Keratinocyte (primary cell): Measurements from ENCODE around the gene PICALM. TPM values are rescaled to one million over a fixed set of nuclear protein-coding genes. Genes with fewer than 3 reads are reported as not detected.

Experiments used
- DNase-seq: peaks from one replicate; pipeline ENCODE4 v3.0.0-alpha.2; 2011; ENCODE audit warnings: low read depth, missing footprints, low spot score
- FAIRE-seq: peaks from 2 replicates; lab custom pipeline; 2011; peaks lifted over from hg19 to GRCh38; lab: Jason Lieb, UNC
- H2AFZ ChIP-seq: 2 replicates; pipeline ENCODE4 v1.6.0; 2012; ENCODE audit warnings: low read length, control low read depth, inconsistent platforms; ENCODE audit not compliant: control insufficient read depth
- H3K27ac ChIP-seq: 2 replicates; pipeline ENCODE4 v1.5.1; 2011; ENCODE audit warnings: low read length; ENCODE audit not compliant: control insufficient read depth, insufficient read depth
- H3K27me3 ChIP-seq: 3 replicates; pipeline ENCODE4 v1.6.0; 2011; ENCODE audit warnings: low read length; ENCODE audit not compliant: control insufficient read depth, insufficient read depth; ENCODE audit errors: extremely low read depth
- H3K36me3 ChIP-seq, 2 experiments: 2 replicates in 1 of 2; 3 replicates in 1 of 2; pipeline ENCODE4 v1.5.1; 2011; ENCODE audit warnings: low read length in 2 of 2, mild to moderate bottlenecking in 1 of 2; ENCODE audit not compliant: control insufficient read depth in 2 of 2, insufficient read depth in 2 of 2; ENCODE audit errors: extremely low read depth in 1 of 2
- H3K4me1 ChIP-seq: 3 replicates; pipeline ENCODE4 v1.5.1; 2011; ENCODE audit warnings: low read length; ENCODE audit not compliant: control insufficient read depth, insufficient read depth; ENCODE audit errors: extremely low read depth
- H3K4me2 ChIP-seq: 3 replicates; pipeline ENCODE4 v1.6.0; 2011; ENCODE audit warnings: low read depth, low read length; ENCODE audit not compliant: control insufficient read depth, insufficient read depth; ENCODE audit errors: extremely low read depth
- H3K4me3 ChIP-seq, 3 experiments: fragments of 200-600 bp in 1 of 3; sonication (generic) in 1 of 3; 2 replicates in 2 of 3; 3 replicates in 1 of 3; pipeline ENCODE4 v1.5.1; 2011 to 2016; ENCODE audit warnings: low read length in 3 of 3, mild to moderate bottlenecking in 3 of 3, control low read depth in 2 of 3, inconsistent platforms in 1 of 3, low read depth in 1 of 3, mixed read lengths in 1 of 3, mixed run types in 1 of 3, moderate library complexity in 1 of 3; ENCODE audit not compliant: control insufficient read depth in 2 of 3, insufficient read depth in 2 of 3; ENCODE audit errors: extremely low read depth in 1 of 3
- H3K79me2 ChIP-seq: 2 replicates; pipeline ENCODE4 v1.6.0; 2012; ENCODE audit warnings: low read length; ENCODE audit not compliant: control insufficient read depth, insufficient read depth
- H3K9ac ChIP-seq: 3 replicates; pipeline ENCODE4 v1.6.0; 2011; ENCODE audit warnings: low read length; ENCODE audit not compliant: control insufficient read depth, insufficient read depth; ENCODE audit errors: extremely low read depth
- H3K9me1 ChIP-seq: 3 replicates; pipeline ENCODE4 v1.6.0; 2011; ENCODE audit warnings: low read length; ENCODE audit not compliant: control insufficient read depth, insufficient read depth; ENCODE audit errors: extremely low read depth
- H3K9me3 ChIP-seq: 2 replicates; pipeline ENCODE4 v1.5.1; 2012; ENCODE audit warnings: low read depth, low read length; ENCODE audit not compliant: control insufficient read depth
- H4K20me1 ChIP-seq: 3 replicates; pipeline ENCODE4 v1.6.0; 2011; ENCODE audit warnings: low read length; ENCODE audit not compliant: control insufficient read depth, insufficient read depth; ENCODE audit errors: extremely low read depth
- EZH2 ChIP-seq: IDR thresholded peaks from one replicate; pipeline ENCODE4 v1.6.1; 2012; ENCODE audit warnings: inconsistent platforms, mild to moderate bottlenecking, low read length, moderate library complexity
- dilution Hi-C: fragments of 300-500 bp; cut with MboI; formaldehyde crosslinking; loops from one replicate; pipeline ENCODE4 v1.7.0; 2020; ENCODE audit warnings: low sequenced_read_pairs; ENCODE audit not compliant: extremely low pct_ligation_motif_present
- polyA plus RNA-seq, 5 experiments: library from polyadenylated mRNA; depleted of rRNA in 3 of 5; stranded (reverse) in 3 of 5; stranded (forward) in 1 of 5; unstranded in 1 of 5; fragments of >200 nt; gene quantifications; 1 replicate in 1 of 5; 2 replicates in 3 of 5; 3 replicates in 1 of 5; pipeline versions ENCODE4 v1.2.1 to v1.2.3, GENCODE V29; 2011 to 2012; ENCODE audit warnings: missing spikeins in 2 of 5, low read depth in 1 of 5, low replicate concordance in 1 of 5
- TF ChIP-seq, protein P1 (sequence below), 3 experiments: IDR thresholded peaks in 1 of 3; conservative IDR thresholded peaks in 1 of 3; optimal IDR thresholded peaks in 1 of 3; 2 replicates in 2 of 3; 3 replicates in 1 of 3; pipeline versions ENCODE3 to v1.5.1; 2011; ENCODE audit warnings: low read length in 3 of 3, mild to moderate bottlenecking in 3 of 3, moderate library complexity in 2 of 3, control low read depth in 1 of 3, inconsistent platforms in 1 of 3; ENCODE audit not compliant: insufficient read depth in 2 of 3; ENCODE audit errors: extremely low read depth in 1 of 3

PICALM gene
- polyA plus RNA-seq, 1 donor (not counting 4 experiments of a cell fraction or from before 2014, with no cell fraction given), result 293 TPM

DNA sequence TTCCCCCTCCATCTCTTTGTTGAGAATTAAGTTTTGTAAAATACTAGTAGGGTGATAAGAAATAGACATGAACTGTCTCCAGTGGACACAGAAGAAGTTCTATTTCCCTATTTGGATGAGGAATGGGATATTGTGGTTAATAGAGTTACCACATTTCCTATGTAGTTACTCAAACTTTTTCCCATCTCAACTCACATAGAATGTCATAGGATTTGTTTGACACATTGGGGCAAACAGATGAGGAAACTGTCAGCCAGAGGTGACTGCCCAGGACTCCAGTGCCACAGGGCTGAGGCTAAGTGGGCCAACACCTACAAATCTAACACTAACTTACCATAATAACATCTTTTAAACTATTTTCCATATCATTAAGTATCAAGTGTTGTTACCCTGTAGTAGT is 155.4 kb downstream of the PICALM start:
- H2AFZ ChIP-seq, result no peak overlapping the region
- H3K4me3 ChIP-seq, result no peak overlapping the region
- TF ChIP-seq EZH2, result no peak
- TF ChIP-seq, protein P1, sequence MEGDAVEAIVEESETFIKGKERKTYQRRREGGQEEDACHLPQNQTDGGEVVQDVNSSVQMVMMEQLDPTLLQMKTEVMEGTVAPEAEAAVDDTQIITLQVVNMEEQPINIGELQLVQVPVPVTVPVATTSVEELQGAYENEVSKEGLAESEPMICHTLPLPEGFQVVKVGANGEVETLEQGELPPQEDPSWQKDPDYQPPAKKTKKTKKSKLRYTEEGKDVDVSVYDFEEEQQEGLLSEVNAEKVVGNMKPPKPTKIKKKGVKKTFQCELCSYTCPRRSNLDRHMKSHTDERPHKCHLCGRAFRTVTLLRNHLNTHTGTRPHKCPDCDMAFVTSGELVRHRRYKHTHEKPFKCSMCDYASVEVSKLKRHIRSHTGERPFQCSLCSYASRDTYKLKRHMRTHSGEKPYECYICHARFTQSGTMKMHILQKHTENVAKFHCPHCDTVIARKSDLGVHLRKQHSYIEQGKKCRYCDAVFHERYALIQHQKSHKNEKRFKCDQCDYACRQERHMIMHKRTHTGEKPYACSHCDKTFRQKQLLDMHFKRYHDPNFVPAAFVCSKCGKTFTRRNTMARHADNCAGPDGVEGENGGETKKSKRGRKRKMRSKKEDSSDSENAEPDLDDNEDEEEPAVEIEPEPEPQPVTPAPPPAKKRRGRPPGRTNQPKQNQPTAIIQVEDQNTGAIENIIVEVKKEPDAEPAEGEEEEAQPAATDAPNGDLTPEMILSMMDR (optimal IDR thresholded peaks at IDR 0.05 in 1 of 3, IDR thresholded peaks at IDR 0.05 in 1 of 3, conservative IDR thresholded peaks at IDR 0.05 in 1 of 3; ENCODE audit: extremely low read depth in 1 of 3, insufficient read depth in 2 of 3, low read length in 3 of 3), result no peak
- H3K9me1 ChIP-seq, result no peaks in the 10 kb centered on the region
- dilution Hi-C loops, result no loop called here
- DNase-seq (no peak), FAIRE-seq (no peak)
- H3K4me2 ChIP-seq, result no peak overlapping the region
- peaks cover 4% of the 10 kb centered on the region for H3K27me3 ChIP-seq
- H3K27ac ChIP-seq, result no peak overlapping the region
- H3K79me2 ChIP-seq, result no peaks in the 10 kb centered on the region
- no peaks in the 10 kb centered on the region for H4K20me1 ChIP-seq
- H3K4me1 ChIP-seq, result no peaks in the 10 kb centered on the region
- no peak overlapping the region for H3K9ac ChIP-seq
- H3K36me3 ChIP-seq, result no peaks in the 10 kb centered on the region
- H3K9me3 ChIP-seq, result peaks cover 4% of the 10 kb centered on the region

DNA sequence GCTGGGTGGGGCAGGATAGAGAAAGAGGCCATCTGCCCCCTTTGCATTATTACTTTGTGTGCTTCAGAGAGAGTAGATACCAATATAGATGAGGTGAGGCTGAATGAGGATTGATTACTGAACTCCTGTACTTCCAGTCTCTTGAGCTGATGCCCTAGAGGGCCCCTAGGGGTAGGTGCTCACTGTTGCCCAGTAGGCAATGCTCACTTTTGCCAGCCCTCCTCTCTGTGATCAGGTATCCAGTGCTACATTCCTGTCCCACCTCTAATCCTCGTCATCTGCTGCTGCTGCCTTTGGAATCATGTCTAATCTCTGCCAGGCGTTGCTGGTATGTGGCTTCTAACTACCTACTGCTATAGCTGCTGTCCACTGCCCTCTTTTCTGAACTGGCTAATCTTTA is 156.5 kb downstream of the PICALM start:
- Histone ChIP-seq H3K4me2 (no peak overlapping the region), H4K20me1 (no peaks in the 10 kb centered on the region), H3K36me3 (no peaks in the 10 kb centered on the region), H3K79me2 (no peaks in the 10 kb centered on the region), H3K9ac (no peak overlapping the region), H3K27ac (no peak overlapping the region), H3K9me3 (peaks cover 4% of the 10 kb centered on the region), H3K27me3 (peaks cover 4% of the 10 kb centered on the region), H3K4me1 (no peaks in the 10 kb centered on the region), H3K4me3 (no peak overlapping the region), H2AFZ (no peak overlapping the region), H3K9me1 (no peaks in the 10 kb centered on the region)
- TF ChIP-seq EZH2, result no peak
- TF ChIP-seq, protein P1 (optimal IDR thresholded peaks at IDR 0.05 in 1 of 3, IDR thresholded peaks at IDR 0.05 in 1 of 3, conservative IDR thresholded peaks at IDR 0.05 in 1 of 3; ENCODE audit: extremely low read depth in 1 of 3, insufficient read depth in 2 of 3, low read length in 3 of 3), result no peak
- FAIRE-seq (no peak), DNase-seq (no peak)
- dilution Hi-C loops, result no loop called here

Other genes with a start within 250 kb of the PICALM start
- gene CCDC83, start 213.7 kb downstream of the PICALM start, polyA plus RNA-seq, result not detected in 3 replicates
- 11.6 to 28.5 TPM (median 15.4 TPM) in 3 replicates for gene EED, start 175.7 kb upstream of the PICALM start, polyA plus RNA-seq
- 39.9 to 89.4 TPM (median 81.6 TPM) in 3 replicates for gene HIKESHI, start 233.2 kb upstream of the PICALM start, polyA plus RNA-seq